ENCODE data around the gene SLC35F2.
"Not testable (repeated sequence)": the region's sequence is repeated elsewhere in the genome, so short reads cannot be mapped to it uniquely, and the experiment has no call there.

Gene SLC35F2

DNA sequence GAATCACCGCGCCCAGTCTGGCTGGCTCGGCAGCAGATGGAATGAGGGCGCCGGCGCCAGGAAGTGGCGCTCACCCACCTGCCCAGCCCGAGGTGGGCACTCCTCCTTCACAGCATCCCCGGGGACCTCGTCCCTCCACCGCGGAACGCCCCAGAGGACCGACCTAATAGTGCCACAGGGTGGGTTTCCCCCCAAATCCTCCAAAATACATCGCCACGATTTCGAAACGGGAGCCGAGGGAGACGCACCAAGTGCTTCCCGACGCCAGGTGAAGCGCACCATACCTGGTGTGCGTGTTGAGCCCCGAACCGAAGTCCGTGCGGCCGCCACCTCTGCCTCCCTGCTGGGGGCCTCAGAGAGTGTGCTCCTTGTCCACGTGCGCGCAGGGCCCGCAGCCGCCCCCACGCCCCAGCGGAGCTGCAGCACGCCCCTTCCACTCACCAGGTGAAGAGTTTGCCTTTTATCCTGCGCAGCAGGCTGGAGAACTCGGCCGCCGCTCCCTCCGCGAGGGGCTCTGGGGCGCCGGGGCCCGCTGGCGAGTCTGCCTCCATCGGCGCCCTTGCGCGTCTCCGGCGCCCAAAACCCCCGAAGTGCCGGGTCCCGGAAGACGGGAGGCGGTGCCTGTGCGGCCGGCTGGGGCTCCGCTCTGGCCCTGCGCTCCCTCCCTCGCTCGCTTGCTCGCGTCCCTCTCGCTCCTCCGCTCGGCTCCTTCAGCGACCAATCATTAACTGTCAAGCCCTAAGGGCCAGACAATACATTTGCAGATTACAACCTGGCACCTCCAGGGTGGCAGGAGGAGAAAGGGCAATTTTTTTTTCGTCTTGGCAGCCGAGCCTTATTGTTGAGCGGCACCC lies at the start of gene SLC35F2:
SLC35F2 (minus strand) TSS at position 571 of the 854 bp plus-strand sequence; CDS start at position 551, 20 bp downstream.
- Histone ChIP-seq H3K27ac (peak within 1 kb of the TSS; percentile 83), H3K27me3 (ENCODE audit: insufficient read depth, low read depth, severe bottlenecking) (no peaks in the 10 kb centered on the region), H3K36me3 (no peaks in the 10 kb centered on the region; the same call in 1 of the 2 replicates), H3K9me3 (ENCODE audit: severe bottlenecking) (no peaks in the 10 kb centered on the region), H3K4me3 (ENCODE audit: low read depth, low read length) (peak within 1 kb of the TSS; percentile 86)
- TF ChIP-seq, protein P1, sequence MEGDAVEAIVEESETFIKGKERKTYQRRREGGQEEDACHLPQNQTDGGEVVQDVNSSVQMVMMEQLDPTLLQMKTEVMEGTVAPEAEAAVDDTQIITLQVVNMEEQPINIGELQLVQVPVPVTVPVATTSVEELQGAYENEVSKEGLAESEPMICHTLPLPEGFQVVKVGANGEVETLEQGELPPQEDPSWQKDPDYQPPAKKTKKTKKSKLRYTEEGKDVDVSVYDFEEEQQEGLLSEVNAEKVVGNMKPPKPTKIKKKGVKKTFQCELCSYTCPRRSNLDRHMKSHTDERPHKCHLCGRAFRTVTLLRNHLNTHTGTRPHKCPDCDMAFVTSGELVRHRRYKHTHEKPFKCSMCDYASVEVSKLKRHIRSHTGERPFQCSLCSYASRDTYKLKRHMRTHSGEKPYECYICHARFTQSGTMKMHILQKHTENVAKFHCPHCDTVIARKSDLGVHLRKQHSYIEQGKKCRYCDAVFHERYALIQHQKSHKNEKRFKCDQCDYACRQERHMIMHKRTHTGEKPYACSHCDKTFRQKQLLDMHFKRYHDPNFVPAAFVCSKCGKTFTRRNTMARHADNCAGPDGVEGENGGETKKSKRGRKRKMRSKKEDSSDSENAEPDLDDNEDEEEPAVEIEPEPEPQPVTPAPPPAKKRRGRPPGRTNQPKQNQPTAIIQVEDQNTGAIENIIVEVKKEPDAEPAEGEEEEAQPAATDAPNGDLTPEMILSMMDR (IDR thresholded peaks at IDR 0.05; ENCODE audit: low read depth, low read length) = no peak
- DNase-seq = peak; percentile 81

DNA sequence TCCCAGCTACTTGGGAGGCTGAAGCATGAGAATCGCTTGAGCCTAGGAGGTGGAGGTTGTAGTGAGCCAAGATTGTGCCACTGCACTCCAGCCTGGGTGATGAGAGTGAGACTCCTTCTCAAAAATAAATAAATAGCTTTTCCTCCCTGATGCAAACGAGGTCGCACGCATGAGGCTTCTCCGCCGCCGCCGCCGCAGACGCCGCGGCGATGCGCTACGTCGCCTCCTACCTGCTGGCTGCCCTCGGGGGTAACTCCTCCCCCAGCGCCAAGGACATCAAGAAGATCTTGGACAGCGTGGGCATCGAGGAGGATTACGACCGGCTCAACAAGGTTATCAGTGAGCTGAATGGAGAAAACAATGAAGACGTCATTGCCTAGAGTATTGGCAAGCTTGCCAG lies 49.6 kb upstream of the SLC35F2 start:
- TF ChIP-seq, protein P1 (IDR thresholded peaks at IDR 0.05; ENCODE audit: low read depth, low read length) = no peak
- Histone ChIP-seq H3K9me3 (ENCODE audit: severe bottlenecking) (peaks cover 2% of the 10 kb centered on the region), H3K36me3 (no peaks in the 10 kb centered on the region), H3K4me3 (ENCODE audit: low read depth, low read length) (no peak overlapping the region), H3K27ac (no peak overlapping the region), H3K27me3 (ENCODE audit: insufficient read depth, low read depth, severe bottlenecking) (no peaks in the 10 kb centered on the region)
- no peak for DNase-seq

GRCh38 chr11:107898270-107898669 lies 39.7 kb upstream of the SLC35F2 start:
- Histone ChIP-seq H3K27me3 (ENCODE audit: insufficient read depth, low read depth, severe bottlenecking) (no peaks in the 10 kb centered on the region), H3K27ac (no peak overlapping the region), H3K4me3 (ENCODE audit: low read depth, low read length) (no peak overlapping the region), H3K36me3 (no peaks in the 10 kb centered on the region), H3K9me3 (ENCODE audit: severe bottlenecking) (no peaks in the 10 kb centered on the region)
- TF ChIP-seq, protein P1 (IDR thresholded peaks at IDR 0.05; ENCODE audit: low read depth, low read length) = peak; percentile 62
- peak; percentile 28 for DNase-seq

DNA sequence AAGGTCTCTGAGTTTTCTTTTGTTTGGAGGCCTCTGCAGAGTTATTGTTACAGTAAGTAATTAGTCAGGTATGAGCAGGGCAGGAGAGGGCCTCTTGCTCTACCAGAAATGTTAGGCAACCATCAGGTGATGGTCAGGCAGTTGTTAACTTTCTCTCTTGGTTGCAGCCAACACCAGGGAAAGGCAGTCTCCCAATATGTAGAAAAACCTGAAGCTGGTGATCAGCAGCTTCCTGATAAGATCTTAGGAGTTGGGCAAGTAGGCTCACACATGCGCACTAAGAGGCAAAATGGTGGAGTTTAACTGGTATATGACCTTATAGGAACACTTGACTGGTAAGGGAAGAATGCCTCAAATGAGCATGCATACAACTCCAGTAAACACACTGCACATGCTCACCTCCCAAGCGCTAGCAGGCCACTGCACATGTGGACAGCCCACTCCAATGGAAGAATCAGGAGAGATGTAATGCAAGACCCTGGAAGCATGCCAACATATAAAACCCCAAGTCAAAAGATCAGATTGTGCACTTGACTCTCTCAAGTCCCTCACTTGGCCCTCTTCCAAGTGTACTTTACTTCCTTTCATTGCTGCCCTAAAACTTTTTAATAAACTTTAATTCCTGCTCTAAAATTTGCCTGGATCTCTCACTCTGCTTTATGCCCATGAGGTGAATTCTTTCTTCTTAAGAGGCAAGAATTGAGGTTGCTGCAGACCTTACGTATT lies 23.7 kb upstream of the SLC35F2 start:
- Histone ChIP-seq H3K9me3 (ENCODE audit: severe bottlenecking) (no peaks in the 10 kb centered on the region), H3K27me3 (ENCODE audit: insufficient read depth, low read depth, severe bottlenecking) (no peaks in the 10 kb centered on the region), H3K27ac (no peak overlapping the region), H3K36me3 (no peaks in the 10 kb centered on the region), H3K4me3 (ENCODE audit: low read depth, low read length) (no peak overlapping the region)
- no peak for DNase-seq
- TF ChIP-seq, protein P1 (IDR thresholded peaks at IDR 0.05; ENCODE audit: low read depth, low read length) = no peak

DNA sequence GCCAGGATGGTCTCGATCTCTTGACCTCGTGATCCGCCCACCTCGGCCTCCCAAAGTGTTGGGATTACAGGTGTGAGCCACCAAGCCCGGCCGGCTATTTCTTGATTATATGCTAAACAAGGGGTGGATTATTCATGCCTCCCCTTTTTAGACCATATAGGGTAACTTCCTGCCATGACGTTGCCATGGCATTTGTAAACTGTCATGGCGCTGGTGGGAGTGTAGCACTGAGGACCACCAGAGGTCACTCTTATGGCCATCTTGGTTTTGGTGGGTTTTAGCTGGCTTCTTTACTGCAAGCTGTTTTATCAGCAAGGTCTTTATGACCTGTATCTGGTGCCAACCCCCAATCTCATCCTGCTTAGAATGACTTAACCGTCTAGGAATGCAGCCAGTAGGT lies 22.9 kb upstream of the SLC35F2 start:
- not testable (repeated sequence) for H3K4me3 ChIP-seq (ENCODE audit: low read depth, low read length); H3K36me3 ChIP-seq; H3K9me3 ChIP-seq (ENCODE audit: severe bottlenecking); H3K27ac ChIP-seq; DNase-seq; H3K27me3 ChIP-seq (ENCODE audit: insufficient read depth, low read depth, severe bottlenecking)

DNA sequence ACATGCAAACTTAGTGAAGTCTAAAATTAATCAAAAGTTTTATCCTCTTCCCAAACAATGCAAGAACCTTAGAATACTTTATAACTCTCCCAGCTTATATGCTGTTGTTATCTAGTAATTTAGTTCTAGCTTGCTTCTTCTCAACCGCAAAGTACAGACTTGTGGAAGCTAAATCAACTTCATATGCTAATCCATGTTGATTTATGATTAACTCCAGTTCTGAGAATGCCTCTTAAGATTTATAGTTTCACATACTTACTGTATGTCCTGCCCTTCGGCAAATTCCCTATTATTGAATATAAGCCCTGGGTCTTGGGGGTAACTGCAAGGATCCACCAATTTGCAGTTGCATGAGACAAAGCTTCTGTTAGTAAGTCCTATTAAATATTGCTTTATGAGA lies 17.6 kb upstream of the SLC35F2 start:
- H3K36me3 ChIP-seq = no peaks in the 10 kb centered on the region
- H3K4me3 ChIP-seq (ENCODE audit: low read depth, low read length) = no peak overlapping the region
- TF ChIP-seq, protein P1 (IDR thresholded peaks at IDR 0.05; ENCODE audit: low read depth, low read length) = no peak
- no peaks in the 10 kb centered on the region for H3K9me3 ChIP-seq (ENCODE audit: severe bottlenecking)
- no peaks in the 10 kb centered on the region for H3K27me3 ChIP-seq (ENCODE audit: insufficient read depth, low read depth, severe bottlenecking)
- DNase-seq = no peak
- H3K27ac ChIP-seq = no peak overlapping the region
